HG03439 (cell line): ENCODE measurements around the gene ADAMTS19.
"Not testable (repeated sequence)": the region's sequence is repeated elsewhere in the genome, so short reads cannot be mapped to it uniquely, and the experiment has no call there.

Experiments used
- ATAC-seq: cut with Tn5 transposase; IDR thresholded peaks from one replicate; pipeline ENCODE4 v1.9.1; 2021; ENCODE audit warnings: mild to moderate bottlenecking, moderate library complexity; ENCODE audit not compliant: unreplicated experiment

The ADAMTS19 gene

DNA sequence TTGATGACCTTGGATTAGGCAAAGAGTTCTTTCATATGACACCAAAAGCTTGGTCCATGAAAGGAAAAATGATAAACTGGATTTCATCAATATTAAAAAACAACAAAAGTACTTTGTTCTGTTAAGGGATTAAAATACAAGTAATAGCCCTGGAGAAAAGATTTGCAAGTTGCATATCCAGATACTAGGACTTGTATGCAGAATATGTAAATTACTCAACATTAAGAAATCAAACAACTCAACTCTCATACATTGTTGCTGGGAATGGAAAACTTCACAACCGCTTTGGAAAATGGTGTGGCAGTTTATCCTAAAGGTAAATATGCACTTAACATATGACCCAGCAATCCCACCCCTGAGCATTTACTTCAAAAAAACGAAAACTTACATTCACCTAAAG, 112.0 kb downstream of the ADAMTS19 start:
- no peak for ATAC-seq

DNA sequence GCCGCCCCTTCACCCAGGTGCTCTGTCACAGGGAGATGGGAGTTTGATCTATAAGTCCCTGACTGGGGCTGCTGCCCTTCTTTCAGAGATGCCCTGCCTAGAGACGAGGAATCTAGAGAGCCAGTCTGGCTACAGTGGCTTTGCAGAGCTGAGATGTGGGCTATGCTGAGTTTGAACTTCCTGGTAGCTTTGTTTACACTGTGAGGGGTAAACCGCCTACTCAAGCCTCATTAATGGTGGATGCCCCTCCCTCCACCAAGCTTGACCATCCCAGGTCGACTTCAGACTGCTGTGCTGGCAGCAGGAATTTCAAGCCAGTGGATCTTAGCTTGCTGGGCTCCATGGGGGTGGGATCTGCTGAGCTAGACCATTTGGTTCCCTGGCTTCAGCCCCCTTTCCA, 124.4 kb downstream of the ADAMTS19 start:
- ATAC-seq, result not testable (repeated sequence)

DNA sequence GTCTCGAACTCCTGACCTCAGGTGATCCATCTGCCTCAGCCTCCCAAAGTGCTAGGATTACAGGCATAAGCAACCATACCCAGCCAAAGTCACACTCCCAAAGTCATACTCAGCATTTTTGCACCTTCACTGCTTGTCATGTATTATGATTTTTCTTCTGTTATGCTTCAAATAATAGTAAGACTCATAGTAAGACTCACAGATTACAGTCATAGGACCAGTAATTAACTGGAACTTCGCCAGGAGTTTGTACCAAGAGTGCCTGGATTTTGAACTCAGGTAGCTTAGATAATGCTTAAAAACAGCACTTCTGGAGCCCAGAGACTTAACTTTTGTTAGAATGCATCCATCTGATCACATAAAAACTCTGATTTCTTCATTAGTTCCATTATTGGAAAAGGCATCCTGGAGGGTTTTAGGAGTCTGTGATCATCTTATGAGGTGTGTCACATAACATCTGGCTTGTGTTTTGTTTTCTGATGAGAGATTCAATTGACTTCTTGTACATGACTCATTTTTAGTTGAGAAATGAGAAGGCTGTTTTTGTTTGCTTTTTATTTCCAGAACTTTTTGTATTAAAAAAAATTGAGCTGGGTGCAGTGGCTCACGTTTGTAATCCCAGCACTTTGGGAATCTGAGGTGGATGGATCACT, 131.5 kb downstream of the ADAMTS19 start:
- ATAC-seq, result no peak

- ATAC-seq, result no peak
Measured at GRCh38 chr5:129593525-129593924, 133.4 kb downstream of the ADAMTS19 start.

GRCh38 chr5:129601576-129601975, 141.5 kb downstream of the ADAMTS19 start:
- ATAC-seq, result no peak

- ATAC-seq, result no peak
Measured at GRCh38 chr5:129608350-129608749, 148.3 kb downstream of the ADAMTS19 start.

DNA sequence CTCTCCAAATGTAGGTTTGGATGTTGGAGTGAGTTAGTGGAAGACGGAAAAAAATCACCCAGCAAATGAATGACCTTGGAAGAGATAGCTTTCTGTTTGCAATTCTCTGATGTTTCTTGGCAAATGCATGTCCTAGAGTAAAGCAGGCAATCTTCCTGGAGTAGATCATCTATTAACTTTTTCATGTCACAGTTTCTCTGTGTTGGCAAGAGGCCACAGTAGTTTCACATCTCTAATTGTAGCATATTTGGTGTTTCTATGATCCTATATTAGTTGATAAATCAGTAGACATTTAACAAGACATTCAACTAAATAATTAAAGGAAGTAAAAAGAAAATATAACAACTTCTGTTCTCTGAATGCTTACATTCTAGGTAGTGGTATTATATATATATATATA, 149.6 kb downstream of the ADAMTS19 start:
- ATAC-seq, result no peak

GRCh38 chr5:129616517-129616916, 156.4 kb downstream of the ADAMTS19 start:
- ATAC-seq, result no peak

DNA sequence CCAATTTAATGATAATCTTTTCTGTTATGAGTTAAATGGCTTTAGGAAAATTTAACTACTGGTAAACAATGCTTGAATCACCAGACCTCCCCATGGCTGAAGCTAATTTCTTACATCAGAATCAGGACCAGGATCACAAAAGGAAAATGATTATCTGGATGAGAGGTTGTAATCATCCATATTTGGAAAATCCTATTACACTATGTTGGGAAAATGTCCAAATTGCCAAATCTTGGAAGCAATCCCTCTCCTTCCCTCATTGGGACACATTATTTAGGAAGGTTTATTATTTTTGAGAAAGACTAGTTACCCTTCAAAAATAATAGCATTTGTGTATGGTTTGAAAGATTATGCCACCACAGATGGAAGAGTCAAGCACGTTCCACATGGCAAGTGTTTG, 157.1 kb downstream of the ADAMTS19 start:
- ATAC-seq, result no peak

DNA sequence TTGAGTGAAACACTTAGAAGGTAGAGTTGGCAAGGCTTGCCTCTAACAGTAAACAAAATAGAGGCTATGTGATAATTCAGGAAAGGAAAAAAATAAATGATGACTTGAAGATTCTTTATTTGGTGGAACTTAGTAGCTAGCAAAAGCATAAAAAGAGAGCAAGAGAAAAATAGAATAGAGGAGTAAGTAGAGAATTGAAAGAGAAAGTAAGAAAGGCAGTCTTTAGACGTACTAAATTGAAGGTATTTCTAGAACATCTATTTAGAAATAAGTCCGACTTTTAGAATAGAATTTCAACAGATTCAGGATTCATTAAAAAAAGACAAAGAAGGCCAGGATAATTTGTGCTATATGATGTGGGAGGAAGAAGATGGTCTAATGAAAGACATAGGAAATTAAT, 159.7 kb downstream of the ADAMTS19 start:
- no peak for ATAC-seq

DNA sequence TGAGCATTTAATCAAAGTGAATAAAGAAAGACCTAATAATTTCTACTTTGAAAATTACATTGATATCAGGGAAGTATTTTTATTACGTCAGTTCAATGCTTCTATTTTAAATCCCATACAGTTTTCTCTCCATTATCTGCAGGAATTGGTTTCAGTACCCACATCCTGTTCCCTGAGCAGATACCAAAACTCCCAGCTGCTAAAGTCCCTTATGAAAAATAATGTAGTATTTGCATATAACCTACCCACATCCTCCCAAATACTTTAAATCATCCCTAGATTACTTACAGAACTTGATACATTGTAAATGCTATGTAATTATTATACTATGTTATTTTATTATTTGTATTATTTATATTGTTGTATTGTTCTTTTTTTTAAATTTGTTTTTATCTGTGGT, 162.4 kb downstream of the ADAMTS19 start:
- ATAC-seq, result no peak

GRCh38 chr5:129629575-129629974, 169.5 kb downstream of the ADAMTS19 start:
- no peak for ATAC-seq

- ATAC-seq, result no peak
Measured at GRCh38 chr5:129630101-129630500, 170.0 kb downstream of the ADAMTS19 start.

DNA sequence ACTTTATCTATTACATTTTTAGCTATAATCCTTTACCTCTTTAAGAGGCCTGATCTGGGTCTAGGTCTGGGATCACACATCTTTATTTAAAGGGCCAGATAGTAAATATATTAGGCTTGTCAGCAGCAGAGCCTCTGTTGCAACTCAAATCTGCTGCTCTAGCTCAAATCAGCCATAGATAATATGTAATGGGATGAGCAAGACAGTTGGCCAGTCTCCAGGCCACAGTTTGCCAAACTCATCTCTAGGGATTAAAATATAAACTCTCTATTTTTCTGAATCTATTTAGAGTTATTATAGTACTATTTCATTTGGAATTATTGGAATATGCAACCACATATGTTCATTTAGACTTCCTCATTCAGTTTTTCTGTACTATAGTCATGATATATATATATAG, 171.9 kb downstream of the ADAMTS19 start:
- no peak for ATAC-seq

DNA sequence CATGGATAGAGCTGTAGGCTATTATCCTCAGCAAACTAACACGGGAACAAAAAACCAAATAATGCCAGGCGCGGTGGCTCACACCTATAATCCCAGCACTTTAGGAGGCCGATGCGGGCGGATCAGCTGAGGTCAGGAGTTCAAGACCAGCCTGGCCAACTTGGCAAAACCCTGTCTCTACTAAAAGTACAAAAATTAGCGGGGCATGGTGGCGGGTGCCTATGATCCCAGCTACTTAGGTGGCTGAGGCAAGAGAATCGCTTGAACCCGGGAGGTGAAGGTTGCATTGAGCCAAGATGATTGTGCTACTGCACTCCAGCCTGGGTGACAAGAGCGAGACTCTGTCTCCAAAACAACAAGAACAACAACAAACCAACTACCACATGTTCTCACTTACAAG, 177.4 kb downstream of the ADAMTS19 start:
- not testable (repeated sequence) for ATAC-seq

- no peak for ATAC-seq
Measured at GRCh38 chr5:129639331-129639730, 179.2 kb downstream of the ADAMTS19 start.

DNA sequence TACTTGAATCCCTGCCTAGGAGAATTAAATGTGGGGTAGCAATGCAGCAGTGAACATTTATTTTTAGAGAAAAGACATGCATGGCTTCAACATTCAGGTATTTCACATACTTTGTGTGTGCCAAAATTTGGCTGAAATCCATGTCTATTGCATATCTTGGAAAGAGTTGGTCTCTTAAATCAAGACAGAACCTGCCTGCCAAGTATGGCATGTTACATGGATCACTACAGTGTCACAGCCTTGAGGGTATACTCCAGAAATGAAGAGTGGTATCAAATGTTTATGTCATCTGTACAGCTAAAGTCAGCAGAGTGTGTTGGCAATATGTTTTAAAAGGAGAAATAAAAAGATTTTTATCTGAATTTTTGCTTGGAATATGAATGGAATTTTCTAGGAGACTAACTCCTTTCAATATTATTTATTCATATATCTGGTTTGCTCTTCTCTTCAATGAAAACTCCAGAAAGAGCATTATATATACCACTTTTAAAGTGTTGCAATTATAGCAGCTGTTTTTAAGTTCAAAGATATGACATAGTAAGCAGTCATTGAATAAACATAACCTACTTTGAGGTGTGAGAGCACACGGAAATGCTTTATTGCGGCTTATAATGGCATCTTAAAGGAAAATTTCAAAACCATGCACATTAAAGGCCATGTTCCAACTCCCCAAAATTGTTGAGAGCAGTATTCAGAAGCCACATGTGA, 192.4 kb downstream of the ADAMTS19 start:
- no peak for ATAC-seq

DNA sequence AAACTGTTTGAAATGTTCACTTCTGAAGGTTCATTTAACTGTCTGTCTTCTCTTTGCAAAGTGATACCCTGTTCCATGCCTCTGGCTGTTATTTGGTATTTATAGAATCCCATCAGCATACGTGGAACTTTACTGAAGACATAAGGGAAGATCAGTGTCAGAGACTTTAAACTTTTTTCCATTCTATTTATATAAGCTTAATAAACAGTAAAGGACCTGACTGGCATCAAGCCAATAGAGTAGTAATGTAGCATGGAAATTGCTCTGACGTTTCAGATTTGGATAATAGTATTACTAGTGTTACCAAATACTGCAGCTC, 192.9 kb downstream of the ADAMTS19 start:
- no peak for ATAC-seq

- no peak for ATAC-seq
Measured at GRCh38 chr5:129653442-129653841, 193.3 kb downstream of the ADAMTS19 start.

DNA sequence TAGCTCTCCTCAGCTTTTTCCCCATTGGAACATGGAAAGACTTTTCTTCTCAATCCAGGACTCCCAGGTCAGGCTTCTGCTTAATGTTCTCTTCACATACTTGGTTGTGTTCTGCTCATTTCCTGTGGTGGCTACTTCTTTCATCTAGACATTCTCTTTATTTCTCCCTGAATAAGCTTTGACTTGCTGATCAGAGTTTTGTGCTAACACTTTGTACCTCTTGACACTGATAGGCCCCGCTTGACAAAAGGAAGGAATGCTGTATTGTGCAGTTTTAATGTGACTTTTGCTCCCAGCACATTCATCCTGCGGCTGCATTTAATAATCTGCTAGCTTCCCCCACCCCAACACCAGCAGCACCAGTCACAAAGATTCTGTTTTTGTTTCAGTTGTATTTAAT, 196.9 kb downstream of the ADAMTS19 start:
- ATAC-seq, result no peak

- ATAC-seq, result no peak
Measured at GRCh38 chr5:129658801-129659200, 198.7 kb downstream of the ADAMTS19 start.

DNA sequence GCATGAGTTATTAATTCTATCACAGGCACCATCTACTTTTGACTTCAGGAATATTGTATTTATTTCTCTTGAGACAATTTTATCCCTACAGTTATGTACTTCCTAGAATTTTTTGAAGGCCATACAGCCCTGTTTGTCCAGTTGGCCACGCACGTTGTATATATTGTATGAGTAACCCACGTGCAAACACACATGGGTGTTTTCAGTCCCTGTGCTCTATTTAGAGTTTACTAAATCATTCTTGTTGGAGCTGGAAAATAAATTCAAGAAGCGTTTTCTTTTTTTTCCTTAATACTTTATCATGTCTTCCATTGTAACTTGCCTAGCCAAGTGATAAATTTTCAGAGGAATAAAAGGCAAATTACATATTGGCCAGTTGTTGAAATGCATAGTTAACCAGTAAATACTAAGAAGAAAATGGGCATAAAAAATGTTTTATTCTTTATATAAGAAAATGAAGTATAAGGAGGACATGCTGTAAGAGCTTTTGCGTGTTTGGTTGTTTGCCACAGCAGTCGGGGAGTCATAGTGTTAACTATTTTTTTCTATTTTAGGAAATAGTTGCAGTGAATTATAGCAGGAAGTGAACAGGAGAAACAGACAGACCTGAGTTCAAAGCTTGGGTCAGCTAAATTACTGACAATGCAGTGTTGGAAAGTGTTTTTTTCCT, 201.4 kb downstream of the ADAMTS19 start:
- no peak for ATAC-seq
